Stimulated activated CD4-positive, alpha-beta T cell treated with anti-CD3 and anti-CD28 coated beads, Interleukin-4, amount 100 ng/mL, for 24 hours (primary cell): ENCODE measurements around the gene RGMB.

Experiments used
- DNase-seq: peaks from one replicate; pipeline ENCODE4 v3.0.0-alpha.2; 2020

Gene RGMB

GRCh38 chr5:98836175-98836574 is 62.7 kb downstream of the RGMB start:
- DNase-seq: no peak

- DNase-seq: no peak
Observed at GRCh38 chr5:98839469-98840383, 66.3 kb downstream of the RGMB start.

- no peak for DNase-seq
Observed at GRCh38 chr5:98840946-98841345, 67.5 kb downstream of the RGMB start.

DNA sequence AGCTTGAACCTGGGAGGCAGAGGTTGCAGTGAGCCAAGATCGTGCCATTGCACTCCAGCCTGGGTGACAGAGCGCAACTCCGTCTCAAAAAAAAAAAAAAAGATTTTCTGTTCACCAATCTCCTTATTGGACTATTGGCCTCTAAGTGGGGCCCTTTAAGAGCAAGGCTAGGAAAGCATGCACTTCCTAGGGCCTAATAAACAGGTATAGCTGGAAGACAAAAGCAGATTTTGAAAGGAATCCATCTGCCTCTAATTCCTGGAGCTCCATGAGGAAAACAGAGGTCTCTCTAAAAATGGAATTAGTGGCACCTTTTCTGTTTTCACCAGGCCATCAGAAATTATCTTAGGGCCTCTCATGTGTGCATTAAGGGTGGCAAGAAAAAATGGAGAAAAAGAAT is 70.0 kb downstream of the RGMB start:
- no peak for DNase-seq

DNA sequence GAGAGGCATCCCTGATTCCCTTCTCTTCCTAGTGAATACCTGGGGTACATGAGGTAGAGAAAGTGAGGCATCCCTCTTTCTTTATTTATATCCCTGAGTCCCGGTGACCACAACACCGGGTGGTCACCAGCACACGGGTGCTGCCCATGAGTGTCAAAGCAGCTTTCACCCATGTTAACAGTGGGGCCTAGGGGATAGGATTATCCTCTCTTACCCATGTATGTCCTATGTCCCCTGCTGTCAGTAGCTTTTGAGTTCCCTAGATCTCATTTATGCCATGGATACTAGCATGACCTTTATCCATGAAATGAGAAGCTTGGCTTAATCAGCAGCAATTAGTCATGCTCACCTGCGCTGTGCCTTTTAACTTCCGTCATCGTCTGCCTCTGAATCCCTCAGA is 71.4 kb downstream of the RGMB start:
- DNase-seq: no peak

DNA sequence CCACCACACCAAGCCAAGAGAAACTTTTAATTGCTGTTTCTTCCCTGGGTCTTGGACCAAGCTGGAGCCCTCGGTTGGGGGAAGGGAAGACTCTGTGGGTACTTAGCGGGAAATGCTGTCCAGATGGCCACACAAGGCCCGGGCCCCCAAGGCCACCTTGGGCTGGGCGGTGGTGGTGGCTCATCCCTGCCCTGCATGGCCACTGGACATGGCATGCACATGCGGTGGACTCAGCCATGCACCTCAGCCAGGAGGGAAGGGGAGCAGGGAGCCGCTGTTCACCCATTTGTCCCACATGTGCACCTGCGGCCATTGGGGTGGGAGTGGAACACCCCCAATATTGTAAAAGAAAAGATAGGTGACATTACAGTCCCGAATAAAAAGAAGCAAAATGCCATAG is 72.4 kb downstream of the RGMB start:
- no peak for DNase-seq
